CD4-positive, alpha-beta memory T cell (primary cell): ENCODE data around the gene PIK3C2G. TPM values are rescaled to one million over a fixed set of nuclear protein-coding genes. Genes with fewer than 3 reads are reported as not detected.

Experiments
- CTCF ChIA-PET: fragments of 350-600 bp; sonication (Branson Sonifier 250); formaldehyde crosslinking; loops from one replicate; lab custom pipeline; 2021; ENCODE audit warnings: inconsistent platforms; ENCODE audit not compliant: partially characterized antibody; lab: Charles Lee
- POLR2A ChIA-PET: fragments of 350-600 bp; sonication (Branson Sonifier 250); formaldehyde crosslinking; loops from one replicate; lab custom pipeline; 2021; ENCODE audit not compliant: partially characterized antibody; lab: Charles Lee
- DNase-seq, 5 donors: peaks; one replicate each; pipeline versions ENCODE4 v3.0.0 to v3.0.0-alpha.2; 2020 to 2022; ENCODE audit warnings: mixed read lengths in 1 of 5
- H3K27ac ChIP-seq: one replicate; pipeline ENCODE4 v1.7.0; 2013; ENCODE audit warnings: low read depth, low read length
- H3K27me3 ChIP-seq: 2 replicates; pipeline ENCODE4 v1.7.0; 2013; ENCODE audit warnings: mild to moderate bottlenecking, low read length, moderate library complexity; ENCODE audit not compliant: insufficient read depth
- H3K36me3 ChIP-seq: 2 replicates; pipeline ENCODE4 v1.7.0; 2013; ENCODE audit warnings: mild to moderate bottlenecking, low read length, moderate library complexity; ENCODE audit not compliant: insufficient read depth
- H3K4me1 ChIP-seq: 2 replicates; pipeline ENCODE4 v1.7.0; 2013; ENCODE audit warnings: mild to moderate bottlenecking, low read length, moderate library complexity; ENCODE audit not compliant: insufficient read depth
- H3K4me3 ChIP-seq, 2 donors: one replicate each; pipeline ENCODE4 v1.7.0; 2013; ENCODE audit warnings: low read length in 2 of 2, mild to moderate bottlenecking in 1 of 2
- H3K9me3 ChIP-seq, 2 donors: one replicate each; pipeline ENCODE4 v1.7.0; 2013; ENCODE audit warnings: low read length in 2 of 2, control low read depth in 1 of 2; ENCODE audit not compliant: control insufficient read depth in 1 of 2
- H3K27ac Mint-ChIP-seq, 7 donors: one replicate each; pipeline ENCODE4 v1.8.0; 2020 to 2021; ENCODE audit warnings: mixed read lengths in 7 of 7, mild to moderate bottlenecking in 6 of 7, inconsistent platforms in 3 of 7, moderate library complexity in 3 of 7
- H3K27me3 Mint-ChIP-seq, 2 donors: one replicate each; pipeline ENCODE4 v1.8.0; 2020 to 2021; ENCODE audit warnings: mixed read lengths in 2 of 2
- H3K36me3 Mint-ChIP-seq, 2 donors: one replicate each; pipeline ENCODE4 v1.8.0; 2020 to 2021; ENCODE audit warnings: mixed read lengths in 2 of 2, inconsistent platforms in 1 of 2, mild to moderate bottlenecking in 1 of 2
- H3K4me1 Mint-ChIP-seq, 4 donors: one replicate each; pipeline ENCODE4 v1.8.0; 2020 to 2021; ENCODE audit warnings: mixed read lengths in 4 of 4, mild to moderate bottlenecking in 1 of 4
- H3K4me3 Mint-ChIP-seq, 8 donors: one replicate each; pipeline ENCODE4 v1.8.0; 2020 to 2021; ENCODE audit warnings: mixed read lengths in 8 of 8, mild to moderate bottlenecking in 7 of 8, moderate library complexity in 6 of 8, inconsistent platforms in 3 of 8
- H3K9me3 Mint-ChIP-seq, 8 donors: one replicate each; pipeline ENCODE4 v1.8.0; 2020 to 2021; ENCODE audit warnings: mixed read lengths in 8 of 8, mild to moderate bottlenecking in 5 of 8, inconsistent platforms in 3 of 8, moderate library complexity in 1 of 8
- intact Hi-C: fragments of 100-400 bp; cut with micrococcal nuclease; formaldehyde crosslinking; loops from one replicate; pipeline ENCODE4 v1.15.1; 2023
- polyA plus RNA-seq, 2 donors: library from polyadenylated mRNA; unstranded; fragments of 300-500 nt; fragmentation: Illumina TruSeq; gene quantifications; one replicate each; pipeline ENCODE4 v1.2.3, GENCODE V29; 2021
- total RNA-seq, 2 experiments: library from RNA; stranded (reverse); gene quantifications; one replicate each; pipeline ENCODE4 v1.2.3, GENCODE V29; 2021

PIK3C2G gene
- total and polyA plus RNA-seq, 4 experiments from 2014 or later, result not detected

DNA sequence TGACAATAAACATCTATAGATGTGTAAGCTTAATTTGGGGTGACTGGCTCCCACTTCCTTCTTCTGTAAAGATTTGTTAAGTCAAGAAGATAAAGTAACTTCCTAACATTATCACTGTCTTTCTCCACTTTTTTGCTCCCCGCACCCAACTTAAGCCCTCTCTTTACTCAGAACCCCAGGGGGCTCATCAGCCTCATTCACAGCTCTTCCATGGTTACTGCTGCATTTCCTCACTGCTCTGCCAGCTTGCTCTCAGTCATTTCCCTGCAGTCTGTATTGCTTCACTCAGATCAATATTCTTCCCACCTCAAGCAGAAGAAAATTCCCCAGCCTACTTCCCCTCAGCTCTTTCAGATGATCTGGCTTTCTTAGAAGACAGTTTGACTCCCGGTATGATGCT, 102.0 kb downstream of the PIK3C2G start:
- H3K36me3 Mint-ChIP-seq, result no peaks in the 10 kb centered on the region
- H3K4me1 ChIP-seq, result no peaks in the 10 kb centered on the region
- no peak overlapping the region for H3K27ac ChIP-seq
- CTCF ChIA-PET, result no interaction called here
- no peaks in the 10 kb centered on the region for H3K27me3 ChIP-seq
- H3K27me3 Mint-ChIP-seq, result no peaks in the 10 kb centered on the region
- no peak for DNase-seq
- no peak overlapping the region for H3K4me3 ChIP-seq
- peaks cover 0 to 25% (median 8%) of the 10 kb centered on the region in 8 donors for H3K9me3 Mint-ChIP-seq
- POLR2A ChIA-PET, result no interaction called here
- no peak overlapping the region for H3K27ac Mint-ChIP-seq
- no peaks in the 10 kb centered on the region for H3K9me3 ChIP-seq
- intact Hi-C loops, result no loop called here
- H3K4me1 Mint-ChIP-seq, result no peaks in the 10 kb centered on the region
- H3K4me3 Mint-ChIP-seq, result no peak overlapping the region
- H3K36me3 ChIP-seq, result no peaks in the 10 kb centered on the region

DNA sequence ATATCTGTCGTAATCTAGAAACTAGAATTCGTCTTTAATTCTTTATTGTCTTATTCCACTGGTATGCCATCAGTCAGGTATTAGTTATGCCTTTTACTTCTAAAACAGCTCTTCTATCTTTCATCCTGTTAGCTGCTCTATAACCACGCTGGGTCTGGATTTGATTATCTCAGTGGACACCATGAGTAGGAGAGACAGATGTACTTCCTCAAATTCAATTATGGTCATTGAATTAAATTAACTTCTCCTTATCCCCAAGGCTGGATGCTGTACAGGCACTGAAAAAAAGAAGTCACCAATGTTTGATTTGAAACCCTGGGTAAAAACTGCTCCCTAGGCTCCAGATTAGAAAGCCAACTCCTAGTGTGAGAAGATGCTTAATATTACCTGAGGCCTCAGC, 107.3 kb downstream of the PIK3C2G start:
- no peak for DNase-seq
- Histone ChIP-seq H3K27me3 (no peaks in the 10 kb centered on the region), H3K9me3 (no peaks in the 10 kb centered on the region), H3K27ac (no peak overlapping the region), H3K4me3 (no peak overlapping the region), H3K36me3 (no peaks in the 10 kb centered on the region), H3K4me1 (no peaks in the 10 kb centered on the region)
- CTCF ChIA-PET, result no interaction called here
- H3K9me3 Mint-ChIP-seq, result peaks cover 3 to 22% (median 6%) of the 10 kb centered on the region in 8 donors
- intact Hi-C loops, result no loop called here
- H3K4me1 Mint-ChIP-seq, result no peaks in the 10 kb centered on the region
- no peaks in the 10 kb centered on the region for H3K36me3 Mint-ChIP-seq
- no peaks in the 10 kb centered on the region for H3K27me3 Mint-ChIP-seq
- H3K4me3 Mint-ChIP-seq, result no peak overlapping the region
- POLR2A ChIA-PET, result no interaction called here
- no peak overlapping the region for H3K27ac Mint-ChIP-seq

DNA sequence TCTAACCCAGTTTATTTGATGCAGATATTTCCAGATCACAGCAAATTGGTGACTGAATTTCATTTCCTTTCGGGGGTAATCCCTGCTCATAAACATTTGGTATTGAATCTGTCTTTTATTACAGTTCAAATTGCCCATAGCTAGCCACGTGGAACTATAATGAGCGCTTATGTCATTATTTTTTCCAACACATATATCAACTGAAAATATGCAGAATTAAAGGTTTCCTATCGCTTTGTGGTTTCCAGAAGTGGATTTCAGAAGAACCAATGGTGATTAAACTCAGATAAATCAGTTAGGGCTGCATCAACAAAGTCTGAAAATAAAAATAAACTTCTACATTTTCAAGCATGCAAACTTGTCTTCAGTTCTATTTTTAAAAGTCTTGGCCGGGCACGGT, 111.9 kb downstream of the PIK3C2G start:
- Histone ChIP-seq H3K4me1 (no peaks in the 10 kb centered on the region), H3K36me3 (no peaks in the 10 kb centered on the region), H3K9me3 (no peaks in the 10 kb centered on the region), H3K4me3 (no peak overlapping the region), H3K27ac (no peak overlapping the region), H3K27me3 (no peaks in the 10 kb centered on the region)
- POLR2A ChIA-PET, result no interaction called here
- Mint-ChIP-seq H3K27ac (no peak overlapping the region), H3K27me3 (no peaks in the 10 kb centered on the region), H3K4me1 (no peaks in the 10 kb centered on the region), H3K36me3 (no peaks in the 10 kb centered on the region), H3K9me3 (peaks cover 2 to 25% (median 9%) of the 10 kb centered on the region in 8 donors), H3K4me3 (no peak overlapping the region)
- no peak for DNase-seq
- intact Hi-C loops, result no loop called here
- CTCF ChIA-PET, result no interaction called here

GRCh38 chr12:18375131-18375530, 113.8 kb downstream of the PIK3C2G start:
- CTCF ChIA-PET, result no interaction called here
- Mint-ChIP-seq H3K36me3 (no peaks in the 10 kb centered on the region), H3K9me3 (peaks cover 0 to 19% (median 10%) of the 10 kb centered on the region in 8 donors), H3K4me3 (no peak overlapping the region), H3K27ac (no peak overlapping the region), H3K27me3 (no peaks in the 10 kb centered on the region), H3K4me1 (no peaks in the 10 kb centered on the region)
- Histone ChIP-seq H3K4me1 (no peaks in the 10 kb centered on the region), H3K36me3 (no peaks in the 10 kb centered on the region), H3K9me3 (no peaks in the 10 kb centered on the region), H3K4me3 (no peak overlapping the region), H3K27me3 (no peaks in the 10 kb centered on the region), H3K27ac (no peak overlapping the region)
- DNase-seq, result no peak
- intact Hi-C loops, result no loop called here
- POLR2A ChIA-PET, result no interaction called here

DNA sequence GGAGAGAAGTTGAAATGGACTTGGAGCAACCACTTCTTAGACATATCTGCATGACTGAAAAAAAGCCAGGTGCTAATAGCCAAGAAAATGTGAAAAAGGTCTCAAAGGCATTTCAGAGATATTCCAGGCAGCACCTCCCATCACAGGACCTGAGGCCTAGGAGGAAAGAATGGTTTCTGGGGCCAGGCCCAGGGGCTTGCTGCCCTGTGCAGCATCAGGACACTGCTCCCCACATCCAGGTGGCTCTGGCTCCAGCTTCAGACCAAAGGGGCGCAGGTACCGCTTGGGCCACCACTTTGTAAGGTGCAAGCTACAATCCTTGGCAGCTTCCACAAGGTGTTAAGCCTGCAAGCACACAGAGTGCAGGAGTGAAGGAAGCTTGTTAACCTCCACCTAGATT, 114.3 kb downstream of the PIK3C2G start:
- Mint-ChIP-seq H3K4me3 (no peak overlapping the region), H3K36me3 (no peaks in the 10 kb centered on the region), H3K4me1 (no peaks in the 10 kb centered on the region), H3K27me3 (no peaks in the 10 kb centered on the region), H3K27ac (no peak overlapping the region), H3K9me3 (peaks cover 0 to 21% (median 10%) of the 10 kb centered on the region in 8 donors)
- H3K27ac ChIP-seq, result no peak overlapping the region
- intact Hi-C loops, result no loop called here
- POLR2A ChIA-PET, result no interaction called here
- CTCF ChIA-PET, result no interaction called here
- H3K4me3 ChIP-seq, result no peak overlapping the region
- H3K9me3 ChIP-seq, result no peaks in the 10 kb centered on the region
- no peaks in the 10 kb centered on the region for H3K27me3 ChIP-seq
- H3K36me3 ChIP-seq, result no peaks in the 10 kb centered on the region
- DNase-seq, result no peak
- H3K4me1 ChIP-seq, result no peaks in the 10 kb centered on the region

DNA sequence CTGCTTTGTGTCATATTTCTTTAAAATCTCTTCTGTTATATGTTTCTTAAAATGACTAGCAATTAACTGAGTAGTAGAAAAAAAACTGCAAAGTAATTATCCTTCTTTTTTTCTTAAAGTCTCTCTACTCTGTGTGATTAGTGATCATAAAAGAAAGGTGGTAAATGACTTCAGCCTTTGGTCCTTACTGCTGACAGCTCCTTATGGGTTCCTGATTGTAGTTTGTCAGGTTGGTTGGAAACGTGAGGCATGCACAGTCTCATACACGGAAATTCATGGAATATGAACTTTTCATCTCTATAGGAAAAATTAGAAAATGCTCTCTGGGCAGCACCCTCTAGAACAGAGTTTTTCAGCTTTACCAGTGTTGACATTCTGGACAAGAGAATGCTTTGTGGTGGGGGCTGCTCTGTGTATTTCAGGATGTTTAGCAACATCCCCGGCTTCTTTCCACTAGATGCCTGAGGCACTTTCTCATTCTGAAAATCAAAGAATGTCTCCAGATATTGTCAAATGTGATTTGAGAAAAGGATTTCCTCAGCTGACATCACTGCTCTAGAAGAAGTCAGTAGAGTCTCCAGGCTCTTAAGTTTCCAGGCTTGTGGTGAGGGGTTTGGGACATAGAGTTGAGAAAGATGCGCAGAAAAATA, 121.0 kb downstream of the PIK3C2G start:
- no peak for DNase-seq
- no peaks in the 10 kb centered on the region for H3K27me3 ChIP-seq
- Mint-ChIP-seq H3K4me3 (no peak overlapping the region), H3K9me3 (peaks cover 0 to 15% (median 10%) of the 10 kb centered on the region in 8 donors), H3K27me3 (no peaks in the 10 kb centered on the region), H3K36me3 (no peaks in the 10 kb centered on the region), H3K4me1 (no peaks in the 10 kb centered on the region), H3K27ac (no peak overlapping the region)
- no peak overlapping the region for H3K4me3 ChIP-seq
- H3K4me1 ChIP-seq, result no peaks in the 10 kb centered on the region
- no peak overlapping the region for H3K27ac ChIP-seq
- intact Hi-C loops, result no loop called here
- no peaks in the 10 kb centered on the region for H3K36me3 ChIP-seq
- POLR2A ChIA-PET, result no interaction called here
- H3K9me3 ChIP-seq, result no peaks in the 10 kb centered on the region
- CTCF ChIA-PET, result no interaction called here

DNA sequence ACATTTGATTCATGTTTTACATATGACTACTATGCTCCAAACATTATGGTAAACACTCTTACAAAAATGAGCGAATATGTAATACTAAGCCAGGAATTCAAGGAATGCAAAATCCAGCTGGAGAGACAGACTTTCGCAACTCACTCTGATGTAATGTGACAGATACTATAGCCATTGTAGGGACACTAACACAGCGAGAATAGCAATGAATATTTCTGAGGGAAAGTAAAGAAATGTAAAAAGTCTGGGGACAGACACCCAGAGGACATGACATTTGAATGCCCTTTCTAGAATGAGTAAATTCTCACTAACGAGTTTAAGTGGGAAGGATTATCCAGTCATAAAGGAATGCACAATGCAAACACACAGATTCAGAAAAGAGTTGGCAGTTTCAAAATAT, 121.9 kb downstream of the PIK3C2G start:
- Mint-ChIP-seq H3K9me3 (peaks cover 0 to 12% (median 10%) of the 10 kb centered on the region in 8 donors), H3K27ac (no peak overlapping the region), H3K27me3 (no peaks in the 10 kb centered on the region), H3K36me3 (no peaks in the 10 kb centered on the region), H3K4me3 (no peak overlapping the region), H3K4me1 (no peaks in the 10 kb centered on the region)
- no peak overlapping the region for H3K27ac ChIP-seq
- POLR2A ChIA-PET, result no interaction called here
- CTCF ChIA-PET, result no interaction called here
- intact Hi-C loops, result no loop called here
- DNase-seq, result no peak
- no peaks in the 10 kb centered on the region for H3K36me3 ChIP-seq
- H3K9me3 ChIP-seq, result no peaks in the 10 kb centered on the region
- no peaks in the 10 kb centered on the region for H3K27me3 ChIP-seq
- no peak overlapping the region for H3K4me3 ChIP-seq
- H3K4me1 ChIP-seq, result no peaks in the 10 kb centered on the region

GRCh38 chr12:18387706-18388105, 126.4 kb downstream of the PIK3C2G start:
- H3K27ac Mint-ChIP-seq, result no peak overlapping the region
- intact Hi-C loops, result no loop called here
- H3K9me3 Mint-ChIP-seq, result peaks cover 0 to 13% (median 8%) of the 10 kb centered on the region in 8 donors
- DNase-seq, result no peak
- no peaks in the 10 kb centered on the region for H3K4me1 ChIP-seq
- no peak overlapping the region for H3K4me3 ChIP-seq
- H3K27me3 ChIP-seq, result no peaks in the 10 kb centered on the region
- H3K27ac ChIP-seq, result no peak overlapping the region
- H3K4me1 Mint-ChIP-seq, result no peaks in the 10 kb centered on the region
- H3K9me3 ChIP-seq, result no peaks in the 10 kb centered on the region
- H3K4me3 Mint-ChIP-seq, result no peak overlapping the region
- H3K36me3 ChIP-seq, result no peaks in the 10 kb centered on the region
- ChIA-PET POLR2A (no interaction called here), CTCF (no interaction called here)
- no peaks in the 10 kb centered on the region for H3K27me3 Mint-ChIP-seq
- no peaks in the 10 kb centered on the region for H3K36me3 Mint-ChIP-seq
